Dermis blood vessel endothelial cell (primary cell): ENCODE data around the gene P4HA1. TPM values are rescaled to one million over a fixed set of nuclear protein-coding genes. Genes with fewer than 3 reads are reported as not detected.
"Not testable (repeated sequence)": the region's sequence is repeated elsewhere in the genome, so short reads cannot be mapped to it uniquely, and the experiment has no call there.

ENCODE experiments used
- DNase-seq: peaks from one replicate; pipeline ENCODE4 v3.0.0; 2010
- total RNA-seq: library from RNA; depleted of rRNA; stranded (reverse); fragments of >200 nt; gene quantifications from 2 replicates; pipeline ENCODE4 v1.2.3, GENCODE V29; 2014

P4HA1 gene
- 81.7 and 97.4 TPM in 2 replicates for total RNA-seq

DNA sequence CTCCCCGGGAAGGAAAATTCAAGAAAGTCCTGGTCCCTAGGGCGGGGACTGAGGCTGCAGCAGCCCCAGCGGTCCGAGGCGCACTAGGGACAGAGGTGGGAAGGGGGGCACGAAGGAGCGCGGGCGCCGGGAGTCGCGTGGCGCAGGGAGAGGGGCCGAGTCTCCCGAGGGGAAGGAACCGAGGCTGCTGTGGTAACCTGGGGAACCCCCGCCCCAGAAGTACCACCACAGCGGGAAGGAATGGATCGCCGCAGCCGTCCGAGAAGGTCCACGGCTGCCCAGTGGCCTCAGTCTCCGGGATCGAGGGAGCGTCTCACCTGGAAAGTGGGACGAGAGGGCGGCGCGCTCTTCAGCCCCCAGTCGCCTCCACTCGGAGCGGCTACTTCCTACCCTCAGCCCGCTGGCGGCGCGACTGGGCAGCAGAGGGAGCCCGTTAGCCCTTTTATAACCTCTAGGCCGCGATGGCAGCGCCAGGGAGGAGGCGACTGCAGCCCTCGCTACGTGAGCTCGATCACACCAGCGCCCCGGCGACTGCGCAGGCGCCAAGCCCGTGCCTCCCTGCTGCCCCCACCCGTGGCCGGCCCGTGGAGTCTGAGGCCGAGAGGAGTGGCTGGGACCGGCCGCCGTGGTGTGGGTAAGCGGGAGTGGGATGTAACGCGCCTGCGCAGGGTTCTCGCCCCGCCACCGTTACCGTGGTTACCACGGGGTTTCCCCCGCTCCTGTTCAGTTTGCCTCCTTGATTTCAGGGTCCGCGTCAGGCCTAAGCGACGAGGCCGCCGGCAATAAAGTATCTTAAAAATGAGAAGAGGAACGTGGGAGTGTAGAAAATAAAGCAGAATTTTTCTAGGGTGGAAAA is at the start of gene P4HA1:
P4HA1 (minus strand) TSS at position 418 of the 856 bp plus-strand sequence. CDS start 21,983 bp downstream, outside the sequence.
- DNase-seq: peak; percentile 98

DNA sequence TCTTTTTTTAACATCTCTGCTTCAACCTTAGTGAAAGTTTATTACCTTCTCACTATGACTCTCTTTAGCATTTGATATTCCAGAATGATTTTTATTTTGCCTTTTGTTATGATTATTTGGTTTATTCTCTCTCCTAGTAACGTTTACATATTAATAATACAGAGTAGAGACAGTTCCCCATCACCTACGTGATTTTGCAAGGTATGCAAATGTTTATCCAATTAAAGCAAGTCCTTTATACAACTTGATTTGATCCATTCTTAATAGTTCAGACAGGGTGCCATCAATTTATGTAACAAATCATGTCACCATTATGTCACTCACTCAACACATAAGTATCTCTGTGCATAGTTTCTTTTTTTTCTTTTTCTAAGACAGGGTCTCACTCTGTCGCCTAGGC is 44.9 kb upstream of the P4HA1 start:
- no peak for DNase-seq

DNA sequence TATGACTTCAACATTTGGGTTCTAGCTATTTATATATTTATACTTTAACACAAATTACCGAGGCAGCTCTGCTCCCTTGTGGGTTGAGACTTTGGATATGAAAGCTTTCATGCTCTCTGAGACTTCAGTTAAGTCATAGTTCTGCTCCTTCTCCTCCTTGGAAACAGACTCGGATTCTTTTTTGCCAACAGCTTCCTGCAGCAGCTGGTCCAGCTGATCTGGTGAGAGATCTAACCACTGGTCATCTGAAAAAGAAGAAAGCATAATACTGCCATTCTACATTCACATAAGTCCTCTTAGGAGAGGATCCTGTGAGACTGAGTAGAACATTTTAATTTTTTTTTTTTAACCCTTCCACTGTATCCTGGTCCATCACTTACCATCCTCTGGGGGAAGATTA is 42.6 kb upstream of the P4HA1 start:
- no peak for DNase-seq

DNA sequence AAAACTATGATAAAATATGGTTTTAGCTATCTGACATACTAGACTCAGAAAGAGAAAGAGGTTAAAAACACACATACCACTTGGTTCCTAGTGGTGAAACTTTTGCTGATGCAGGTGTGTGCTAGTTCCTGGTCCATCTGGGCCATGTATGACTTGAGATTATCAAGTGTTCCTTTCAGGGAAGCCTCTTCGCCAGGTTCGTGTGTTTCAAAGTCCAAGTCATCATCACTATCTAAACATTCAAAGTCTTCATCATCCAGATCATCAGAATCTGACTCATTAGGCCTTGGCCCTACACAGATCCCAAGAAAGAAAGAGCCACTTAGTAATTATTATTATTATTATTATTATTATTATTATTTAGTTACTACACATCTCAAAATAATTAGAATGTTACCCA is 40.0 kb upstream of the P4HA1 start:
- DNase-seq: no peak

DNA sequence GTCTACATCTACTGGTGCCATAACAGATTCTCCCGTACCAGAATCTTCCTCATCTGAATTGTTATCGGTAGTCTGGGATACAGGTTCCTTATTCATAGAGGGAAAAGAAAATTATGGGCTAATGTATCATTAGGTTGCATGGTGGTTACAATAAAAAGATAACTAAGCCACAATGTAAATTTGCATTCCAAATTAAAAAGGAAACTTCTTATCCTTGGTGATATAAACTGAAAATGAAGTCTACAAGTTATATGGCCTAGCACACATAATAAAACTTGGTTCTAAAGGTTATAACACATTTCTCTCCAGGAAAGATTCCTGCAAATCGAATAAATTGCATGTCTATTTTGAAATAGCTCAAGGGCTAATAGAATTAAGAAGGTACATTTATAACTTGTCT is 38.1 kb upstream of the P4HA1 start:
- no peak for DNase-seq

DNA sequence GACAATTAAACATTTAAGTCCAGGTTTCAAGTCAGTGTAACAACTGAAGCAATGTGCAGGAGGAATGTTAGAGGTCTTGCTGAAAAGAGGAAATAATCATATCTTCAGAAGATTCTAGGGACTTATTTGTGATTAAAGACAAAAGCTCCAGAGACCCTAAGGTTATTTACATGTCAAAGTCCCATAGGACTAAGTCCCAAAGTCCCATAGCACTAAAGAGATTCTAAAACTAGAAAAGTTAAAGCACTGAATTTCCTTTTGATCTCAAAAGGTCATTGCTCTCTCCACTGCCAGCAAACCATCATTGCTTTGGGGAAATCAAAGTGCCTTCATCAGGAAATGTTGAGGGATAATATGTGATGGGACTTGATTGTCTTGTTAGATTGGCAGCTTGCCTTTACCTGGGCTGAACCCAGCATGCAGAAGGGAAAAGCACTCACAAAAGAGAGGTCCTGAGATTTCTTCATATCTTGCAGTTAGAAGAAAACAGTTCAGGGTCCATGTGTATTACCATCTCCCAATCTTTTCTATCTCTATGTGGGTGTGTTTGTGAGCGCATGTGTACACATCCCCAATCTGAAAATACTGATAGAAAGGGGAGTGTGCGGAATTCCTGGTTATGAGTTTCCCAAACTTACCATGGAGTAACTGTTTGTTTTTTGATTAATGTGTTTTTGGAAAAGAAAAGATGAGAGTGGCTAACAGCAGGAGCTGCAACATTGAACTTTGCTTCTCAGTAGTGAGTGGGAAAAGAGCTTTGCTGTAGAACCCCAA is 35.4 kb upstream of the P4HA1 start:
- no peak for DNase-seq

DNA sequence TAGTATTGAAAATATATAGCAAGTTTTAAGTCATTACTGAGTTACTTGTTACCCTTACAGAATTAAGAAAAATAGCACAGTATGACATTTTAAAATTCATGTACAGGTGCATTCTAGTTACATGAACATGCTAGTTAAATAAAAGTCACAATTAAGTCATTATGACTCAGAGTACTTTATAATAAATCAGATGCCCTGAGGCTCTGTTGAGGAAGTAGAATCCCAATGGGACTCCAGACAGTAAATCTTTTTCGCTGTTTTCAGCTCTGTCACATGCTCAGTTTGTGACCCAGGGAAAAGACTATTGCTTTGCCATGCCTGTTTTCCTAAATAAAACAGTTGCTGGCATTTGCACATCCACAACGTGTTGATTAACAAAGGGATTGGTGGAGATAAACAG is 34.6 kb upstream of the P4HA1 start:
- DNase-seq: peak; percentile 4

DNA sequence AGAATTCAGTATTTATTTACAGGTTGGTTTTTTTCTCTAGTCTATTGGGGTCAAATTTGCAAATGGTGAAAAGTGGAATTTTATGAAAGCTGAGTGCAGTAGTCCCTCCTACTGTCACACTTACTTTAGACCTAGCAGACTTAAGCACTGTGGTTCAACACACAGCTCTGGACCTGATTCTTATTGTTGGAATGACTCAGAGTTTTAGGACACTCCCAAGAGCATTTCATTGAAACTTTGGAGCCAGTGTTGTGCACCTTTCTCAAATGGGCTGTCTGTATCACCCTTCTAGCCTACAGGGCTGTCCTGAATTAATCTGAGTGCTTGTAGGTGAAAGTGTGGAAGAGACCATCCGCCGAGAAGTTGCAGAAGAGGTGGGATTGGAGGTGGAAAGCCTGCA is 29.7 kb upstream of the P4HA1 start:
- DNase-seq: no peak

DNA sequence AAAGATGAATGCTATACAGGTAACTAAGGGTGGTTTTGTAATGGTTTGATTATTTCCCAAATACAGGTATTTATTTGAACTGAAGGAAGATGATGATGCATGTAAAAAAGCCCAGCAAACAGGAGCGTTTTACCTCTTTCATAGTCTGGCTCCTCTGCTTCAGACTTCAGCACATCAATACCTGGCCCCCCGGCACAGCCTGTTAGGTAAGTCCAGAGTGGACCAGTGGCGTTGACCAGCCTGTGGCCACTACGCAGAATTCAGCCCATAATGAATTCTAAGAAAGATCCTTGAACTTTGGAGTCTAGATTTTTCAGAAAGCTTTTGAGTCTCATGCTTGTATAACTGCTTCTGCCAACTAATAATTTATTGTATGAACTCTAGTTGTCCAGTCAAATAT is 23.3 kb upstream of the P4HA1 start:
- DNase-seq: no peak

DNA sequence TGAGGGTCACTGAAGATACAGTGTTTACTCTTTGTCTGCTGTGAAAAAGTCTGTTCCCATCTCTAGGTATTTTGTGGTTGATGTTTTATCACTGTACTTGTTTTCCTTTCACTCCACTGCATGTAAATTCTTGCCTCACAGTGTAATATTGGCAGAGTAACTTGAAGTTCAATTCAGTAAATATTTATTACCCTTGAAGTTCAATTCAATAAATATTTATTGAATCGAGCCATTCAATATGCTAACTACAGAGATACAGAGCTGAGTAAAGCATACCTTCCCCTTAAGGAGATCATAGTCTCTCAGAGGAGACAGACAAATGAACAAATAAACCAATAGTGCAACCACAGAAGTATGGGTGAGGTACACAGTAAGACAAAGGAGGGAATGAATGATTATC is 22.8 kb upstream of the P4HA1 start:
- DNase-seq: no peak

DNA sequence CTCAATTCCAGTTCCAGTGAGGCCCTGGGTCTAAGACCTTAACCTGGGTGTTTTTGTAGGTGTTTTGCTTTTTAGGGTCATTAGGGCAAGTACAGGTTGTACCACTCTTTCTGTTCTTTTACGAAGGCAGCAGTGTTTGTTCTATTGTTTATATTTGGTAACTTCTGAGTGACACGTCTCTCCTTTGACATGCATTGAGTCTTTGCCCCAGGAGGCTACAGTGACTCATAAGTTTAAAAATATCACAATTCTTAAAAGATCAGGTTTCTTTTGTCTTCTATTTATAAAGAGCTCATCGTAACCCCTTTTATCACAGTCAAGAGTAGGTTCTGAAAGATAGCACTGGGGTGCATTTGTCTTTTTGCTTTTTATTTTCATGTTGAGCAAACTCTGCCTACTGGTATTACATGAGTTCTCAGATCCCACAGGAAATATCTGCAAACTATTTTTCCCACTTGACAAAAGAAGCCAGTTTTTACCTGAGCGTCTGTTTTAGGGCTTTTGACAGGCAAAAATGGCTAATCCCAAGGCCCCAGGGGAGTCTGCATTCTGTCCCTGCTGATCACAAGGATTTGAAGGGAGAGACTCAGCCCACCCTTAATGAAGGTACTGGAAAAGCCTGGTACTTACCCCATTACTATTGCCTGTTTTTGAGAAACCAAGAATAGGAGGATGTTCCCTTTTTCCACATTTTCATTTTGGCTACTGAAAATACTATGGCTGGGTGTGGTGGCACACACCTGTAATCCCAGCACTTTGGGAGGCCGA is 21.5 kb upstream of the P4HA1 start:
- peak; percentile 75 for DNase-seq

DNA sequence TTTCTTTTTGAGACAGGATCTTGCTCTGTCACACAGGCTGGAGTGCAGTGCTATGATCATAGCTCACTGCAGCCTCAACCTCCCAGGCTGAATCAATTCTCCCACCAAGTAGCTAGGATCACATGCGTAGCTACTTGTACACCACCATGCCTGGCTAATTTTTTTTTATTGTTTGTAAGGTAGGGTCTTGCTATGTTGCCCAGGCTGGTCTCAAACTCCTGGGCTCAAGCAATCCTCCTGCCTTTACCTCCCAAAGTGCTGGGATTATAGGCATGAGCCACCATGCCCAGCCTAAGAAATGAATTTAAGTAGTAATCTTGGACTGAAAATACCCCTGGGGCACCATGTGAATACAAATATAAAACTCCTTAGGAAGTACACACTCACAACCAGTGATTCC is 19.4 kb upstream of the P4HA1 start:
- no peak for DNase-seq

DNA sequence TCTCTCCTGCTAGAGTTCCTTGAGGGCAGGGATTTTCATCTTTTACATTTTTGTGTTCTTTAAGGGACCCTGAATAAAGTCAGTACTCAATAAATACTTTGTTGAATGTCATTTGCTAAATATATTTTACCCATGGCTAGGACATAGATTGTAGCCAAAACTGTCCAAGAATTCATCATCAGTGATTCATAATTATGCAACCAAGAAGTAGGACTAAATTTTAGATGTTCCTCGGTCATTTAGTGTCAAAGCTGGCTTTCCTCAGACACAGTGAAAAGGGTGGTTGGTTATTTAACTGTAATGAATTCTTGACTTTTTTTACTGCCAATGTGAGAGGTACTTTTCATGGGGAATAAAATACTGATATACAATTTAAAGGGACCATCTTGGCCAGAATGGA is 16.9 kb upstream of the P4HA1 start:
- DNase-seq: no peak

DNA sequence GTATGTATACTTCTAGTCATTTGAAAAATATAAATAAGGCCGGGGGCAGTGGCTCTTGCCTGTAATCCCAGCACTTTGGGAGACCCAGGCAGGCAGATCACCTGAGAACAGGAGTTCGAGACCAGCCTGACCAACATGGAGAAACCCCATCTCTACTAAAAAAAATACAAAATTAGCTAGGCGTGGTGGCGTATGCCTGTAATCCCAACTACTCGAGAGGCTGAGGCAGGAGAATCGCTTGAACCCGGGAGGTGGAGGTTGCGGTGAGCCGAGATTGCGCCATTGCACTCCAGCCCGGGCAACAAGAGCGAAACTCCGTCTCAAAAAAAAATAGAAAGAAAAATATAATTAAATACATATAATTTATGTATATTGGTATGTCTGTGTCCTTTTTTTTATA is 15.4 kb upstream of the P4HA1 start:
- not testable (repeated sequence) for DNase-seq

DNA sequence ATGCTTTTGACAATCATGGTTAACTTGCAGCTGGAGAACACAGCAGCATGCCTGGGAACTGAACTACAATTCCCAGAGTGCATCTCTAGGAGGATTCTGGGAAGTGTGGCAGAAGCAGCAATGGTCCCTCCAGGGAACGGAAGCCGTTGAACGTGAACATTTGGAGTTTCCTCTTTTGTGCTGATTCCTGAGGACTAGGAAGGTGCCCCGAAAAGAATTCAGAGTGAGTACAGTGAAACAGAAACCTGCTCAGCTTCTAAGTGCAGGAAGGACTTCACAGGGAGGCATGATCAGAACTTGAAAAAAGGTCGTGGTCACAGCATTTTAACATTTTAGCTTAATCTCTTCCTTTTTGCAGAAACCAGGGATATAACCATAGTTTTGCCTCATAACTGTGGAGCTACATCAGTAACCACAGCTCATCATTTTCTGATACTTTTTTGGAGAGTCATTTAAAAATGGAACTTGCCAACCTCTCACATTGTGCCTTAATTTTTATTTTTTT is 13.7 kb upstream of the P4HA1 start, which contains the start of gene NUDT13:
NUDT13 (plus strand) TSS at position 111 of the 505 bp plus-strand sequence. CDS start 3,911 bp downstream, outside the sequence.
- peak; percentile 86 for DNase-seq

DNA sequence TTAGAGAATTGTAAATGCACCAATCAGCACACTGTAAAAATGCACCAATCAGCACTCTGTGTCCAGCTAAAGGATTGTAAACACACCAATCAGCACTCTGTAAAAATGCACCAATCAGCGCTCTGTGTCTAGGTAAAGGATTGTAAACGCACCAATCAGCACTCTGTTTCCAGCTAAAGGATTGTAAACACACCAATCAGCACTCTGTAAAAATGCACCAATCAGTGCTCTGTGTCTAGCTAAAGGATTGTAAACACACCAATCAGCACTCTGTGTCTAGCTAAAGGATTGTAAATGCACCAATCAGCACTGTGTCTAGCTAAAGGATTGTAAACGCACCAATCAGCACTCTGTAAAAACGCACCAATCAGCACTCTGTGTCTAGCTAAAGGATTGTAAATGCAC is 12.6 kb upstream of the P4HA1 start:
- DNase-seq: not testable (repeated sequence)

DNA sequence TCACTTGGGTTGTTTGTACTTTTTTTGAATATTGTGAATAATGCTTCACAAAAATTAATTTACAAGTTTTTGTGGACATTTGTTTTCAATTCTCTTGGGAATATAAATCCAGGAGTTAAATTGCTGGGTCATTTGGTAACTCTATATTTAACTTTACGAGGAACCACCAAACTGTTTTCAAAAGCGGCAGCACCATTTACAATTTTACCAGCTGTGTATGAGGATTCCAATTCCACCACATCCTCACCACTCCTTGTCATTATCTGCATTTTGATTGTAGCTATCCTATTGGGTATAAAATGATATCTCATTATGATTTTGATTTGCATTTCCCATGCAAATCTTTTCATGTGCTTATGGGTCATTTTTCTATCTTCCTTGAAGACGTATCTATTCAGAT is 9.6 kb upstream of the P4HA1 start:
- no peak for DNase-seq

DNA sequence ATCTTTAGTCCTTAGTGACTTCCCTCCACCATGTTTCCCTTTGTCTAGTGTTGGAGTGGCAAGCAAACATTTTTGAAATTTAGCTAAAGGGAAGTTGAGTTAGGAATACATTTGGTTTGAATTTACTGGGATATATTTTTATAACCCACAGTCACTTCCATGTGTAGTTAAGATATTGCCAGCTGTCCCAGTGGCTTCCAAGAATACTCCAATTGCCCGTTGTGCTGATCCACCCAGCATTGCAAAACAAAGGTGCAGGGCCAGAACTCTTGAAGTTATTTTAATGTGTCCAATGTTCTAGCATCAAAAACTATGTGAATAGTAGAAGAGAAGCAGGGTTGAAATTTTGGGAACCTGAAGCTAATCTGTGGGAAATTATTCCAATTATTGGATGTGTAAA is 2.5 kb upstream of the P4HA1 start:
- DNase-seq: no peak

DNA sequence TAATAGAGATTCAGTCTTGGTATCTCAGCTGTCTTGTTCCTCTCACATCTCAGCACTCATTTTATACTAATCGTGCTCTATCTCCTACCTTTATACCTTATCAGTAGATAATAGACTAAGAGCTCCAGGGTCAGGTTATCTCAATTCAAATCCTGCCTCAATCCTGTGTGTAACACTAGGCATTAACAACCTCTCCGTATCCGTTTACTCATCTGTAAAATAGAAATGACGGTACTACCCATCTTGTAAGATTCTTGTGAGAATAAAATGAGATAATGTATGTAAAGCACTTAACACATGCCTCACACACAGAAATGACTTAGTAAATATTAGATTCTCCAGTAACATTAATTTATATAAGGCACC is 622 bp upstream of the P4HA1 start:
- DNase-seq: no peak

DNA sequence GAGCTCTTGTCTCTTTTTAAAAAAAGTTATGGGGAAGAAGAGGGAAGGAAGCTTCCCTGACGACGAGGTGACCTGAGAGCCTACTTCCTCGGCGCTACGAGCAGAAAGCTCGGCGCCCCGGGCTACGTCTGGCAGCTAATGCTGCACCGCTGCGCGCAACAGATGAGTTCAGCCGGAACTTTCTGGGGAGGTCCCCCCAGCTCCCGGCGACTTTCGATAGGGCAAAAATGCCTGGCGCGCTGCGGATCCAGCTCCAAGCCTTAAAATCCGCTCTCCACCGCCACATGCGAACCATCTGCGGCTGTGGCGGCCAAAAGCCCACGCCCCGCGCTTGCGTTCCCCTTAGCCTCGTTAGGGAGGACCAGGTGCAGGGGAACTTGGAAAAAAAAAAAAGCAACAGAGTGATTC is 621 bp downstream of the P4HA1 start:
- peak; percentile 73 for DNase-seq

DNA sequence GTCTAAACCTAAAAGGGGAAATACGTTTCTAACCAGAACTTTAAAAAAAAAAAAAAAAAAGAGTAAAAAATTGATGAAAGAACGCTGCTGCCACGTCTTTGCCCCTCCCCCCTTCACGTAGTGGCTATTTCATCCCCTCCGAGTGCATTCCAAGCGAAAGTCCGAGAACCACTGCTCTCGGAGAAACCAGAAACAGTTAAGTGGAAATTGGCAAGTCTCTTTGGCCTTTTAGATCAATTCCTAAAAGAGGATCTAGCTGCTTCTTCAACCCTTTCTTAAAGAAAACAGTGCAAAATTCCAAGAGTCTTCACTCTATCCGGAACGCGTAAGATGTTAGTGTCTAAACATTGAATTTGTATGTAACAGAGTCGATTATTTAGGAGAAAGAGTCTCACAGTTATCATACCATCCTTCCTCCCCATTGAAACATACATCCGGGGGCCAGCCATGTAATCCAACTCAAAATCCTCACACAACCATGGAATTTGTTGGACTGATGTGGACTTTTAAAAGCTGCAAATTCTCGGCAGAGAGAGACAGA is 1.1 kb downstream of the P4HA1 start:
- DNase-seq: peak; percentile 76

DNA sequence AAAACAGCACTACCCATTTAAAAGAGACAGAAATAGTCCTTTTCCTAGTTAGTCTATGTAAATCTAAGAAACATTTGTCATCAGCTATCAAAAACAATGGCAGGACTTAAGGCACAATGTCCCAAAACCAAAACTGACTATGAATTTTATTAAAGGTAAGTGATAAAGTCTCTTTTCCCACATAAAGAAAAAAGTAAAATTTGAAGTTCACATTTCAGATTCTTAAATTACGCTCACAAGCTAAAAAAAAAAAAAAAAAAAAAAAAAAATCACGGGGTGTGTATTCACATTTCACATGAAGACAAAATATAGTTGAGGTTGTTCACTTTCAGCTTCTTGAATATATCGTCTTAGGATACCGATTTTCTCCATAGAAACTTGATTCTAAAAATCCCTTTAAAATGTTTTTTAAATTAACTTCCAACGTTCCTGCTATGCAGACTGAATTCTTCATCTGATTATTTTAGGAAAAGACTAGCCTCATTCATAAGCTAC is 1.6 kb downstream of the P4HA1 start:
- no peak for DNase-seq
